PFSK-1 (cell line): ENCODE measurements around the gene DSN1.

Experiments used
- POLR2AphosphoS5 ChIP-seq: IDR thresholded peaks from 2 replicates; pipeline ENCODE4 v1.6.1; 2012; ENCODE audit warnings: low read depth, mild to moderate bottlenecking, control low read depth, low read length, moderate library complexity
- REST ChIP-seq, 2 experiments: IDR thresholded peaks; 2 replicates each; pipeline versions ENCODE4 v1.6.1 to v1.8.0; 2011 to 2012; ENCODE audit warnings: low read depth in 2 of 2, low read length in 2 of 2, control low read depth in 1 of 2, inconsistent platforms in 1 of 2, mild to moderate bottlenecking in 1 of 2, moderate library complexity in 1 of 2; ENCODE audit not compliant: insufficient read depth in 1 of 2
- SIN3A ChIP-seq: IDR thresholded peaks from 2 replicates; pipeline ENCODE4 v1.6.1; 2012; ENCODE audit warnings: mild to moderate bottlenecking, low read length, moderate library complexity, borderline replicate concordance; ENCODE audit not compliant: insufficient read depth

- TF ChIP-seq REST (IDR thresholded peaks at IDR 0.05; ENCODE audit: insufficient read depth in 1 of 2, low read depth in 2 of 2, low read length in 2 of 2) (no peak), POLR2AphosphoS5 (no peak), SIN3A (no peak)
Observed at GRCh38 chr20:36820073-36820472, 46.5 kb upstream of the DSN1 start.
